GM12874 (cell line): ENCODE results near the gene DTNB.

Experiments
- TF ChIP-seq, protein P1 (sequence below): IDR thresholded peaks from 2 replicates; pipeline ENCODE4 v1.5.1; 2011; ENCODE audit warnings: low read depth, mild to moderate bottlenecking, control low read depth, low read length, moderate library complexity; ENCODE audit not compliant: insufficient read depth

The DTNB gene

DNA sequence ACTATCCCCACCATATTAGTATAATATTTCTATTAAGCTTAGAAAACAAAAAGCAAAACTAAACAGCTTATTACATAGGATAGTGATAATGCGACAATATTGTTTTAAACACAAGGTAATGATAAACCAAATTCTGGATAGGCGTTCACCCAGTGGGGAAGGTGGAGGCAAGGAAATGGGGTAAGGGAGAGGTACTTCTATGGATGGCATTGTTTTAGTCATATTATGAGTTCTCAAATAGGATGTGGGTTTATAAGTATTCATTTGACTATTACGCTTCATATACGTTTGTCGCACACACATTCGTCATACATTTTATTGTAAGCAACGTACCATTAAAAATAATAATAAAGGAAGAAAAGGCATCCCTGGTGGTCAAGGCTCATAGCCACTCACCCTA is 242.8 kb downstream of the DTNB start:
- TF ChIP-seq, protein P1, sequence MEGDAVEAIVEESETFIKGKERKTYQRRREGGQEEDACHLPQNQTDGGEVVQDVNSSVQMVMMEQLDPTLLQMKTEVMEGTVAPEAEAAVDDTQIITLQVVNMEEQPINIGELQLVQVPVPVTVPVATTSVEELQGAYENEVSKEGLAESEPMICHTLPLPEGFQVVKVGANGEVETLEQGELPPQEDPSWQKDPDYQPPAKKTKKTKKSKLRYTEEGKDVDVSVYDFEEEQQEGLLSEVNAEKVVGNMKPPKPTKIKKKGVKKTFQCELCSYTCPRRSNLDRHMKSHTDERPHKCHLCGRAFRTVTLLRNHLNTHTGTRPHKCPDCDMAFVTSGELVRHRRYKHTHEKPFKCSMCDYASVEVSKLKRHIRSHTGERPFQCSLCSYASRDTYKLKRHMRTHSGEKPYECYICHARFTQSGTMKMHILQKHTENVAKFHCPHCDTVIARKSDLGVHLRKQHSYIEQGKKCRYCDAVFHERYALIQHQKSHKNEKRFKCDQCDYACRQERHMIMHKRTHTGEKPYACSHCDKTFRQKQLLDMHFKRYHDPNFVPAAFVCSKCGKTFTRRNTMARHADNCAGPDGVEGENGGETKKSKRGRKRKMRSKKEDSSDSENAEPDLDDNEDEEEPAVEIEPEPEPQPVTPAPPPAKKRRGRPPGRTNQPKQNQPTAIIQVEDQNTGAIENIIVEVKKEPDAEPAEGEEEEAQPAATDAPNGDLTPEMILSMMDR, result no peak

DNA sequence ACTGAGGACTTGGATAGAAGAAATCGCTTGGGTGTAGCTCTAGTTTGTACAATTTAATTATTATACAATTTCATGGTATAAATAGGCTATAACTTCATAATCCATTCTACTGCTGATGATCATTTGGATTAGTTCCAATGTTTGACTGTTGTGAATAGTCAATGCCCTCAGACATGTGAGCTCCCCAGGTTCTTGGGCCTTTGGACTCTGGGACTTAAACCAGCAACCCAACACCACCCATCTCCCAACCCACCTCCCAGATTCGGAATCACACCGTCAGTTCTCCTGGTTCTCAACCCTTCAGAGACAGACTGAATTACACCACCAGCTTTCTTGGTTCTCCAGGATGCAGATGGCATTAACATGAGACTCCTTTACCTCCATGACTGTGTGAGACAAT is 247.1 kb downstream of the DTNB start:
- TF ChIP-seq, protein P1, result no peak

DNA sequence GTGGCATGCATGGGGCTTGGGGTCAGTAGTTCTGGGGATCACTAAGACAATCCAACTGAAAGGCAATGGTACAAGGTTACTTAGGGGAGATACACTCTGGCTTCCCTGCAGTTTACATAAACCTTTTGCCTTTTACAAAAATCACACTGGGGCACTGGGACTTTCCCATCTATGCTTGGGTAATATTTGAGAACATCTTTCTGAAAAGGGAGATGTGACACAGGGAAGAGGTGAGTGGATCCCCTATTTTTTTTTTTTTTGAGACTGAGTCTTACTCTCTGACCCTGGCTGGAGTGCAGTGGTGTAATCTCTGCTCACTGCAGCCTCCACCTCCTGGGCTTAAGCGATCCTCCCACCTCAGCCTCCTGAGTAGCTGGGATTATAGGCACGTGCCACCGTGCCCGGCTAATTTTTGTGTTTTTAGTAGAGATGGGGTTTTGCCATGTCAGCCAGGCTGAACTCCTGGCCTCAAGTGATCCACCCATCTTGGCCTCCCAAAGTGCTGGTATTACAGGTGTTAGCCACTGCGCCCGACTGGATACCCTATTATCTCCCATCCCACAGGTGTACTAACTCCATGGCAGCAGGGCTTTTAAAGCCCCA is 248.8 kb downstream of the DTNB start:
- TF ChIP-seq, protein P1, result no peak

DNA sequence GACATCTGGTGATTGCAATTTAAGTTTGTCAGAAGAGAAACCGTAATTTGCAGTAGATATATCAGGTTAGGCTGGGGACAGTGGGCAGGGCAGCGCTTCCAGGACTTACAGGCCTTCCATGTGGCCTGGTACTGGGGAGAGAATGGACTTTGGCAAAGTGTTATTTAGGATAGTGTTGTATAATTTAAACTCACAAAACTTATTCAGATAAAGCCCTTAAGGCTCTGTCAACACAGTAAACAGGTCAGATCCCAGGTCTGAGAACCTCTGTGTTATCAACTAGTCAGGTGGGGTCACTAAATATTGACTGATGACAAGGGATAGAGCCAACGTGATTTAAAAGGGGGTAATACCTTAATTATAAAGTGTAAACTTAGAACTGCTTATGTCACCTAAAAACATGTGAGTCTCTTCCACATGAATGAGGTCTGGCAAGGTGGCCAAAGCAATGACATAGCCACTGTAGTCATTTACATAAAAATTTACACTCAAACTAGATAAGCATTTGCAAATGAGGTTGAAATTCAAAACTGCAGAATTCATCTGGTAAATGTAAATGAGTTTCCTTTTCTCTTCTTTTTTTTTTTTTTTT is 251.5 kb downstream of the DTNB start:
- TF ChIP-seq, protein P1, result no peak

DNA sequence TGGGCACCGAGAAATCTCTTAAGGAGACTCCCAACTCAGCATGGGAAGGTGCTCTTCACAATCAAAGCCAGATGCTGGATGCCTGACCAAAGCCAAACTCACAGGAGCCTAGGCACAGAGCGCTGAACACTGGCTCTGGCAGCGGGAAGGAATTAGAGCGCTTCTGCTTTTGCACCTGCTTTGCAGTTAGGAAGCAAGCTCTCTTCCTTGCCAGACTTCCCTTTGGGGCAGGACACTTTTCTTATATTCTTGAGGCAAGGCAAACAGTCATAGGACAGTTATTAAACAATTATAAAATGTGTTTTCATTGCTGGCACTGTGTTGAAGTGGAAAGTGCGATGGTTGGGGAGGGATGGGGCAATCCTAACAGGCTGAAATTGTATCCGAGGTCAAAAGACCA is 252.1 kb downstream of the DTNB start:
- TF ChIP-seq, protein P1, result no peak

DNA sequence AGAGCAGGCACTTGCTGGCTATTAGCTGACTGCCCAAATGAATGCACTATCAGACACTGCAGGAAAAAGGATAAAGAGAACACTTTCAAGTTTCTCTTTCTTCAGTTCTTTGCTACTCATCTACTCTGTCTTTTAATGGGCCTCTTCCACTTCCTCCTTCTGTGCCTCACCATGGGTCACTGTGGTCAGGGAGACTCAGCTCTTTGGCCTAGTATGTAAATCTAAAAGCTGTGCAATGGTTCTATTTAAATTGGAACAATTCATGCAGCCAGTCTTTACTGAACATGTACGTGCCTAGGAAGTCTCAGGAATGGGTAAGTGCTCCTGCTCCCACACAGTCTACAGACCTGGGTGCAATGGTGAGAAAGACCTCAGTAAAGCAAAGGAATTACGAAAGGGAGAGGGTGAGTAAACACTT is 252.5 kb downstream of the DTNB start:
- TF ChIP-seq, protein P1, result no peak

DNA sequence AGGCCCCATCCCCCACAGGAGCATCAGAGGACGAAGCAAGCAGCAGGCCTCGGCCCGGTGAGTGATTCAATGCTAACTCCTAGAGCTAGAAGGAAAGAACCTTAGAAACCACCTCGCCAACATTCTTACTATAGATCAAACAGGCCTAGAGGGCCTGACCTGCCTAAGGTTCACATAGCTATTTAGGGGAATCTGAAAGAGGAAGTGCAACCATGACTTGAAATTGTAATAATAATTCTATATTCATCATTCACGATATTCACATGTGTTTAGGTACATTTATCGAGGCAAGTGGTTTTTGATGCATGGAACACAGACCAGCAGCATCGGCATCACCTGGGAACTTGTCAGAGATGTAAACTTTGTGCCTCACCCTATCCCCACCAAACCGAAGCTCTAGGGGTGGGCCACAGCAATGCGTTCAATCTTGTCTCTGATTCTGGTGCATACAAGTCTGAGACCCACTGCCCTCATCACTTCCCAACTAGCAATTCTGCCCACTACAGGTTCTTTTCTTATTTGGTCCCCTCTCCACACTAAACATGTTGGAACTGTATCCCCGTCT is 253.6 kb downstream of the DTNB start:
- TF ChIP-seq, protein P1, result no peak
